Measurements from ENCODE around the gene BEND5. TPM values are rescaled to one million over a fixed set of nuclear protein-coding genes. Genes with fewer than 3 reads are reported as not detected.

Gene BEND5
- total RNA-seq, 1 donor from 2014 or later = 15.9 TPM

GRCh38 chr1:48701445-48701844 is 75.2 kb downstream of the BEND5 start:
- TF ChIP-seq EZH2phosphoT487 (IDR thresholded peaks at IDR 0.05) (no peak), CTCF (IDR thresholded peaks at IDR 0.05) (no peak)
- Mint-ChIP-seq H3K27me3 (ENCODE audit: insufficient read depth, low read depth) (peaks cover 7% of the 10 kb centered on the region), H3K36me3 (no peaks in the 10 kb centered on the region), H3K4me3 (no peak overlapping the region), H3K9me3 (no peaks in the 10 kb centered on the region), H3K27ac (no peak overlapping the region), H3K4me1 (no peaks in the 10 kb centered on the region)
- H3K4me3 ChIP-seq = no peak overlapping the region
- H3K79me2 ChIP-seq (ENCODE audit: low read depth) = no peaks in the 10 kb centered on the region
- no peak overlapping the region for H3K4me2 ChIP-seq
- H2AFZ ChIP-seq (replicated peaks) = no peak overlapping the region
- no peaks in the 10 kb centered on the region for H3K27me3 ChIP-seq
- no peaks in the 10 kb centered on the region for H3K4me1 ChIP-seq
- DNase-seq (ENCODE audit: low spot score) = no peak
- H3K9ac ChIP-seq = no peak overlapping the region
- no peaks in the 10 kb centered on the region for H3K36me3 ChIP-seq
- no peaks in the 10 kb centered on the region for H3K9me3 ChIP-seq (ENCODE audit: low read depth)
- H3K27ac ChIP-seq = no peak overlapping the region
- no peaks in the 10 kb centered on the region for H3F3A ChIP-seq (ENCODE audit: low read depth)
- H4K20me1 ChIP-seq (ENCODE audit: low read depth) = no peaks in the 10 kb centered on the region

- peak; percentile 71 for DNase-seq (ENCODE audit: low spot score)
- Histone ChIP-seq H3K36me3 (no peaks in the 10 kb centered on the region), H3K9ac (no peak overlapping the region), H3K27me3 (no peaks in the 10 kb centered on the region), H3K79me2 (ENCODE audit: low read depth) (no peaks in the 10 kb centered on the region), H3F3A (ENCODE audit: low read depth) (no peaks in the 10 kb centered on the region), H3K4me3 (no peak overlapping the region), H3K4me1 (no peaks in the 10 kb centered on the region), H2AFZ (replicated peaks) (no peak overlapping the region), H3K27ac (no peak overlapping the region), H4K20me1 (ENCODE audit: low read depth) (no peaks in the 10 kb centered on the region), H3K9me3 (ENCODE audit: low read depth) (no peaks in the 10 kb centered on the region), H3K4me2 (no peak overlapping the region)
- no peak overlapping the region for H3K4me3 Mint-ChIP-seq
- H3K27me3 Mint-ChIP-seq (ENCODE audit: insufficient read depth, low read depth) = peaks cover 7% of the 10 kb centered on the region
- peak overlapping the region; percentile 53 for H3K27ac Mint-ChIP-seq
- H3K36me3 Mint-ChIP-seq = no peaks in the 10 kb centered on the region
- no peaks in the 10 kb centered on the region for H3K9me3 Mint-ChIP-seq
- TF ChIP-seq CTCF (IDR thresholded peaks at IDR 0.05) (peak; percentile 96), EZH2 (IDR thresholded peaks at IDR 0.05) (no peak), EZH2phosphoT487 (IDR thresholded peaks at IDR 0.05) (no peak)
- H3K4me1 Mint-ChIP-seq = peaks cover 14% of the 10 kb centered on the region
These were observed 79.5 kb downstream of the BEND5 start for GRCh38 chr1:48697066-48697707.

DNA sequence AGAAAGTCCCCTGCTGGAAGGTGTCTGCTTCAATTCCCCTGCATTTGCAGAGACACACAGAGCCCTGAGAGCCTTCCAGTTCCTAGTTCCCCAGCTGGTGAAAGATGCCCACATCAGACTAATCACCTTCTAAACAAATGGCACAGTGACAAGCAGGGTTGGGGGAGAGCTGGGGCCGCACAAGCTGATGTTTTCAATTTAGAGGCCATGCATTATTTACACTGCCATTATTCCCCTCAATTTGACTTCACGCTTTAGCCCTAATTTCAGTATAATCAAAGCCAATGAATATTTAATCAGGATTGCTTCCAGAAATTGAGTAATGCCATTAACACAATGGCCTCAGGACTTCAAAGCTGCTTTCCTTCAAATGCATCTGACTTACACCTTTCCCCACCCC is 81.5 kb downstream of the BEND5 start:
- Mint-ChIP-seq H3K4me3 (no peak overlapping the region), H3K27ac (no peak overlapping the region), H3K36me3 (no peaks in the 10 kb centered on the region), H3K9me3 (no peaks in the 10 kb centered on the region), H3K27me3 (ENCODE audit: insufficient read depth, low read depth) (peaks cover 7% of the 10 kb centered on the region), H3K4me1 (peaks cover 14% of the 10 kb centered on the region)
- Histone ChIP-seq H3K4me2 (no peak overlapping the region), H3K4me3 (no peak overlapping the region), H3K79me2 (ENCODE audit: low read depth) (no peaks in the 10 kb centered on the region), H3K9me3 (ENCODE audit: low read depth) (no peaks in the 10 kb centered on the region), H3K36me3 (no peaks in the 10 kb centered on the region), H3K9ac (no peak overlapping the region), H3K27ac (no peak overlapping the region), H3K4me1 (no peaks in the 10 kb centered on the region), H4K20me1 (ENCODE audit: low read depth) (no peaks in the 10 kb centered on the region), H2AFZ (replicated peaks) (no peak overlapping the region), H3F3A (ENCODE audit: low read depth) (no peaks in the 10 kb centered on the region), H3K27me3 (no peaks in the 10 kb centered on the region)
- DNase-seq (ENCODE audit: low spot score) = no peak
- TF ChIP-seq CTCF (IDR thresholded peaks at IDR 0.05) (no peak), EZH2 (IDR thresholded peaks at IDR 0.05) (no peak), EZH2phosphoT487 (IDR thresholded peaks at IDR 0.05) (no peak)
